Measurements from ENCODE around the gene HCK.

The HCK gene

GRCh38 chr20:32130352-32130751, 78.3 kb downstream of the HCK start:
- no peak for TF ChIP-seq CTCF (IDR thresholded peaks at IDR 0.05; ENCODE audit: unreplicated experiment in 3 of 3)
- no peaks in the 10 kb centered on the region for H3K27me3 Mint-ChIP-seq (ENCODE audit: low read depth)
- peaks cover 11% of the 10 kb centered on the region for H3K36me3 Mint-ChIP-seq (ENCODE audit: low read depth)

GRCh38 chr20:32130965-32131364, 78.9 kb downstream of the HCK start:
- Mint-ChIP-seq H3K9me3 (no peaks in the 10 kb centered on the region), H3K4me3 (no peak overlapping the region), H3K4me1 (peaks cover 11% of the 10 kb centered on the region), H3K36me3 (ENCODE audit: low read depth) (peaks cover 9% of the 10 kb centered on the region), H3K27ac (no peak overlapping the region), H3K27me3 (ENCODE audit: low read depth) (no peaks in the 10 kb centered on the region)
- TF ChIP-seq CTCF (IDR thresholded peaks at IDR 0.05; ENCODE audit: unreplicated experiment in 3 of 3) = no peak

More at GRCh38 chr20:32130352-32130751, 78.3 kb downstream of the HCK start:
- peaks cover 14% of the 10 kb centered on the region for H3K4me1 Mint-ChIP-seq
- H3K27ac Mint-ChIP-seq = no peak overlapping the region
- no peaks in the 10 kb centered on the region for H3K9me3 Mint-ChIP-seq
- H3K4me3 Mint-ChIP-seq = no peak overlapping the region

- Mint-ChIP-seq H3K27me3 (ENCODE audit: low read depth) (no peaks in the 10 kb centered on the region), H3K4me3 (no peak overlapping the region), H3K9me3 (no peaks in the 10 kb centered on the region), H3K36me3 (ENCODE audit: low read depth) (peaks cover 13% of the 10 kb centered on the region), H3K27ac (no peak overlapping the region), H3K4me1 (no peaks in the 10 kb centered on the region)
- no peak for TF ChIP-seq CTCF (IDR thresholded peaks at IDR 0.05; ENCODE audit: unreplicated experiment in 3 of 3)
Measured at GRCh38 chr20:32132911-32133549, 81.0 kb downstream of the HCK start.

GRCh38 chr20:32134026-32134425, 82.0 kb downstream of the HCK start:
- no peaks in the 10 kb centered on the region for H3K4me1 Mint-ChIP-seq
- no peak overlapping the region for H3K4me3 Mint-ChIP-seq
- no peaks in the 10 kb centered on the region for H3K27me3 Mint-ChIP-seq (ENCODE audit: low read depth)

GRCh38 chr20:32135983-32136515, 84.0 kb downstream of the HCK start:
- Mint-ChIP-seq H3K36me3 (ENCODE audit: low read depth) (peaks cover 35% of the 10 kb centered on the region), H3K9me3 (no peaks in the 10 kb centered on the region), H3K4me3 (no peak overlapping the region), H3K27ac (no peak overlapping the region), H3K27me3 (ENCODE audit: low read depth) (no peaks in the 10 kb centered on the region), H3K4me1 (no peaks in the 10 kb centered on the region)
- TF ChIP-seq CTCF (IDR thresholded peaks at IDR 0.05; ENCODE audit: unreplicated experiment in 3 of 3) = no peak

More at GRCh38 chr20:32134026-32134425, 82.0 kb downstream of the HCK start:
- Mint-ChIP-seq H3K9me3 (no peaks in the 10 kb centered on the region), H3K36me3 (ENCODE audit: low read depth) (peaks cover 17% of the 10 kb centered on the region), H3K27ac (no peak overlapping the region)
- TF ChIP-seq CTCF (IDR thresholded peaks at IDR 0.05; ENCODE audit: unreplicated experiment in 3 of 3) = no peak

GRCh38 chr20:32138921-32139320, 86.9 kb downstream of the HCK start:
- Mint-ChIP-seq H3K4me1 (no peaks in the 10 kb centered on the region), H3K27me3 (ENCODE audit: low read depth) (no peaks in the 10 kb centered on the region), H3K27ac (no peak overlapping the region), H3K4me3 (no peak overlapping the region), H3K9me3 (no peaks in the 10 kb centered on the region), H3K36me3 (ENCODE audit: low read depth) (peaks cover 57% of the 10 kb centered on the region)
- no peak for TF ChIP-seq CTCF (IDR thresholded peaks at IDR 0.05; ENCODE audit: unreplicated experiment in 3 of 3)
